ENCODE data around the gene PKNOX2. TPM values are rescaled to one million over a fixed set of nuclear protein-coding genes. Genes with fewer than 3 reads are reported as not detected.

The PKNOX2 gene
- total and polyA plus RNA-seq, 2 of the 8 experiments (the other 6 are each of a cell fraction or from before 2014, with no cell fraction given): 2.0 TPM

DNA sequence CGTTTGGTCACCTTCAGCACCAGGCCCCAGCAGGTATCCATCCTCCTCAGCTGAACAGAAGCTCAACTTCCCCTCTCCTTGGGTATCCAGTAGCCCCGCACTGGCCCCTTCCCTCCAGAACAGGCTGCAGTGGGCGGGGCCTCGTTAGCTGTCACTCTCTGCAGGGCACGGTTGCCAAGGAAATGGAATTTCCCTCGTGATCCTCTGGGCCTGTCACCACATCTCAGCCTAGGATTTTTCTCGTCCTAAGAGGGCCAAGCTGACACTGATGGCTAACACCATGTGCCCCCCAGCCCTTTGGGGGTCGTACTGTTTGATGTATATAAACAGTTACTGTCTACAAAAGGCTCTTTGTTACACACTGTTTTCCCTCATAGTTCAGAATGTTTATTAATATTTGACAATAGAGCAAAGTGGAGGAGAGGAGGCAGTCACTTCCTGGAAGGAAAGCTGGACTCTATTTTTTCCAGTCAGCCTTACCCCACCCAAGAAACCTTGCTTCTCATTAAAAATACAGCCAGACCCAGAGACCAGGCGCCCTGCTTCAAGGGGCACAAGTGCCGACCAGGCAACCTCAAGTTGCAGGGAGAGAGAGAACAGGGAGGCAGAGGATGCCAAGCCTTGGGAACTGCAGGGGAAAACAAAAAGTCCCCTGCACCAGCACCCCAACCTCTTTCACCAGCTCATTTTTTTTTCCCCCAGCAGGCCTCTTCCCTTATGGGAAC lies 287.0 kb downstream of the PKNOX2 start (continued):
- TF ChIP-seq SIN3A (conservative IDR thresholded peaks at IDR 0.05 in 1 of 2, IDR thresholded peaks at IDR 0.05 in 1 of 2; ENCODE audit: low read depth in 1 of 2, low read length in 2 of 2): 0 out of 4 replicates have a peak, but pooled peaks of 1 of the 2 experiments have one; percentile 28
- TF ChIP-seq RAD21 (IDR thresholded peaks at IDR 0.05 in 1 of 2, conservative IDR thresholded peaks at IDR 0.05 in 1 of 2; ENCODE audit: low read depth in 2 of 2, low read length in 2 of 2): no peak
- TF ChIP-seq, protein P1, sequence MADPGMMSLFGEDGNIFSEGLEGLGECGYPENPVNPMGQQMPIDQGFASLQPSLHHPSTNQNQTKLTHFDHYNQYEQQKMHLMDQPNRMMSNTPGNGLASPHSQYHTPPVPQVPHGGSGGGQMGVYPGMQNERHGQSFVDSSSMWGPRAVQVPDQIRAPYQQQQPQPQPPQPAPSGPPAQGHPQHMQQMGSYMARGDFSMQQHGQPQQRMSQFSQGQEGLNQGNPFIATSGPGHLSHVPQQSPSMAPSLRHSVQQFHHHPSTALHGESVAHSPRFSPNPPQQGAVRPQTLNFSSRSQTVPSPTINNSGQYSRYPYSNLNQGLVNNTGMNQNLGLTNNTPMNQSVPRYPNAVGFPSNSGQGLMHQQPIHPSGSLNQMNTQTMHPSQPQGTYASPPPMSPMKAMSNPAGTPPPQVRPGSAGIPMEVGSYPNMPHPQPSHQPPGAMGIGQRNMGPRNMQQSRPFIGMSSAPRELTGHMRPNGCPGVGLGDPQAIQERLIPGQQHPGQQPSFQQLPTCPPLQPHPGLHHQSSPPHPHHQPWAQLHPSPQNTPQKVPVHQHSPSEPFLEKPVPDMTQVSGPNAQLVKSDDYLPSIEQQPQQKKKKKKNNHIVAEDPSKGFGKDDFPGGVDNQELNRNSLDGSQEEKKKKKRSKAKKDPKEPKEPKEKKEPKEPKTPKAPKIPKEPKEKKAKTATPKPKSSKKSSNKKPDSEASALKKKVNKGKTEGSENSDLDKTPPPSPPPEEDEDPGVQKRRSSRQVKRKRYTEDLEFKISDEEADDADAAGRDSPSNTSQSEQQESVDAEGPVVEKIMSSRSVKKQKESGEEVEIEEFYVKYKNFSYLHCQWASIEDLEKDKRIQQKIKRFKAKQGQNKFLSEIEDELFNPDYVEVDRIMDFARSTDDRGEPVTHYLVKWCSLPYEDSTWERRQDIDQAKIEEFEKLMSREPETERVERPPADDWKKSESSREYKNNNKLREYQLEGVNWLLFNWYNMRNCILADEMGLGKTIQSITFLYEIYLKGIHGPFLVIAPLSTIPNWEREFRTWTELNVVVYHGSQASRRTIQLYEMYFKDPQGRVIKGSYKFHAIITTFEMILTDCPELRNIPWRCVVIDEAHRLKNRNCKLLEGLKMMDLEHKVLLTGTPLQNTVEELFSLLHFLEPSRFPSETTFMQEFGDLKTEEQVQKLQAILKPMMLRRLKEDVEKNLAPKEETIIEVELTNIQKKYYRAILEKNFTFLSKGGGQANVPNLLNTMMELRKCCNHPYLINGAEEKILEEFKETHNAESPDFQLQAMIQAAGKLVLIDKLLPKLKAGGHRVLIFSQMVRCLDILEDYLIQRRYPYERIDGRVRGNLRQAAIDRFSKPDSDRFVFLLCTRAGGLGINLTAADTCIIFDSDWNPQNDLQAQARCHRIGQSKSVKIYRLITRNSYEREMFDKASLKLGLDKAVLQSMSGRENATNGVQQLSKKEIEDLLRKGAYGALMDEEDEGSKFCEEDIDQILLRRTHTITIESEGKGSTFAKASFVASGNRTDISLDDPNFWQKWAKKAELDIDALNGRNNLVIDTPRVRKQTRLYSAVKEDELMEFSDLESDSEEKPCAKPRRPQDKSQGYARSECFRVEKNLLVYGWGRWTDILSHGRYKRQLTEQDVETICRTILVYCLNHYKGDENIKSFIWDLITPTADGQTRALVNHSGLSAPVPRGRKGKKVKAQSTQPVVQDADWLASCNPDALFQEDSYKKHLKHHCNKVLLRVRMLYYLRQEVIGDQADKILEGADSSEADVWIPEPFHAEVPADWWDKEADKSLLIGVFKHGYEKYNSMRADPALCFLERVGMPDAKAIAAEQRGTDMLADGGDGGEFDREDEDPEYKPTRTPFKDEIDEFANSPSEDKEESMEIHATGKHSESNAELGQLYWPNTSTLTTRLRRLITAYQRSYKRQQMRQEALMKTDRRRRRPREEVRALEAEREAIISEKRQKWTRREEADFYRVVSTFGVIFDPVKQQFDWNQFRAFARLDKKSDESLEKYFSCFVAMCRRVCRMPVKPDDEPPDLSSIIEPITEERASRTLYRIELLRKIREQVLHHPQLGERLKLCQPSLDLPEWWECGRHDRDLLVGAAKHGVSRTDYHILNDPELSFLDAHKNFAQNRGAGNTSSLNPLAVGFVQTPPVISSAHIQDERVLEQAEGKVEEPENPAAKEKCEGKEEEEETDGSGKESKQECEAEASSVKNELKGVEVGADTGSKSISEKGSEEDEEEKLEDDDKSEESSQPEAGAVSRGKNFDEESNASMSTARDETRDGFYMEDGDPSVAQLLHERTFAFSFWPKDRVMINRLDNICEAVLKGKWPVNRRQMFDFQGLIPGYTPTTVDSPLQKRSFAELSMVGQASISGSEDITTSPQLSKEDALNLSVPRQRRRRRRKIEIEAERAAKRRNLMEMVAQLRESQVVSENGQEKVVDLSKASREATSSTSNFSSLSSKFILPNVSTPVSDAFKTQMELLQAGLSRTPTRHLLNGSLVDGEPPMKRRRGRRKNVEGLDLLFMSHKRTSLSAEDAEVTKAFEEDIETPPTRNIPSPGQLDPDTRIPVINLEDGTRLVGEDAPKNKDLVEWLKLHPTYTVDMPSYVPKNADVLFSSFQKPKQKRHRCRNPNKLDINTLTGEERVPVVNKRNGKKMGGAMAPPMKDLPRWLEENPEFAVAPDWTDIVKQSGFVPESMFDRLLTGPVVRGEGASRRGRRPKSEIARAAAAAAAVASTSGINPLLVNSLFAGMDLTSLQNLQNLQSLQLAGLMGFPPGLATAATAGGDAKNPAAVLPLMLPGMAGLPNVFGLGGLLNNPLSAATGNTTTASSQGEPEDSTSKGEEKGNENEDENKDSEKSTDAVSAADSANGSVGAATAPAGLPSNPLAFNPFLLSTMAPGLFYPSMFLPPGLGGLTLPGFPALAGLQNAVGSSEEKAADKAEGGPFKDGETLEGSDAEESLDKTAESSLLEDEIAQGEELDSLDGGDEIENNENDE (IDR thresholded peaks at IDR 0.05; ENCODE audit: insufficient replicate concordance, low read length): no peak
- TF ChIP-seq NRF1 (IDR thresholded peaks at IDR 0.05; ENCODE audit: low read depth, low read length): no peak
- no peak for TF ChIP-seq SIX5 (IDR thresholded peaks at IDR 0.05; ENCODE audit: low read depth, low read length)
- TF ChIP-seq TEAD4 (IDR thresholded peaks at IDR 0.05; ENCODE audit: low read depth, low read length): no peak
- TF ChIP-seq, protein P2, sequence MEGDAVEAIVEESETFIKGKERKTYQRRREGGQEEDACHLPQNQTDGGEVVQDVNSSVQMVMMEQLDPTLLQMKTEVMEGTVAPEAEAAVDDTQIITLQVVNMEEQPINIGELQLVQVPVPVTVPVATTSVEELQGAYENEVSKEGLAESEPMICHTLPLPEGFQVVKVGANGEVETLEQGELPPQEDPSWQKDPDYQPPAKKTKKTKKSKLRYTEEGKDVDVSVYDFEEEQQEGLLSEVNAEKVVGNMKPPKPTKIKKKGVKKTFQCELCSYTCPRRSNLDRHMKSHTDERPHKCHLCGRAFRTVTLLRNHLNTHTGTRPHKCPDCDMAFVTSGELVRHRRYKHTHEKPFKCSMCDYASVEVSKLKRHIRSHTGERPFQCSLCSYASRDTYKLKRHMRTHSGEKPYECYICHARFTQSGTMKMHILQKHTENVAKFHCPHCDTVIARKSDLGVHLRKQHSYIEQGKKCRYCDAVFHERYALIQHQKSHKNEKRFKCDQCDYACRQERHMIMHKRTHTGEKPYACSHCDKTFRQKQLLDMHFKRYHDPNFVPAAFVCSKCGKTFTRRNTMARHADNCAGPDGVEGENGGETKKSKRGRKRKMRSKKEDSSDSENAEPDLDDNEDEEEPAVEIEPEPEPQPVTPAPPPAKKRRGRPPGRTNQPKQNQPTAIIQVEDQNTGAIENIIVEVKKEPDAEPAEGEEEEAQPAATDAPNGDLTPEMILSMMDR (IDR thresholded peaks at IDR 0.05; ENCODE audit: control extremely low read depth in 1 of 3, insufficient read depth in 1 of 3, low read depth in 1 of 3, low read length in 3 of 3): no peak

All from H1 (cell line).